ENCODE data around the gene ZC3H4.
A peak's percentile ranks its signal among the peaks of the same experiment; 100 is the strongest.
"Not testable (repeated sequence)": the region's sequence is repeated elsewhere in the genome, so short reads cannot be mapped to it uniquely, and the experiment has no call there.

ZC3H4 gene

GRCh38 chr19:47107202-47107952, 6.2 kb downstream of the ZC3H4 start:
- peak; percentile 52 for DNase-seq

GRCh38 chr19:47106821-47107201, 6.8 kb downstream of the ZC3H4 start:
- DNase-seq, result no peak

- no peak for DNase-seq
These were observed 7.7 kb downstream of the ZC3H4 start for GRCh38 chr19:47105874-47106273.

GRCh38 chr19:47104680-47105079, 8.9 kb downstream of the ZC3H4 start:
- no peak for DNase-seq

GRCh38 chr19:47102346-47103060, 11.1 kb downstream of the ZC3H4 start:
- no peak for DNase-seq

- DNase-seq, result not testable (repeated sequence)
These were observed 12.5 kb downstream of the ZC3H4 start for GRCh38 chr19:47101116-47101515.

GRCh38 chr19:47100290-47100689, 13.3 kb downstream of the ZC3H4 start:
- no peak for DNase-seq

GRCh38 chr19:47099576-47100050, 14.0 kb downstream of the ZC3H4 start:
- DNase-seq, result no peak

- DNase-seq, result no peak
These were observed 15.0 kb downstream of the ZC3H4 start for GRCh38 chr19:47098608-47099007.

- no peak for DNase-seq
These were observed 16.0 kb downstream of the ZC3H4 start for GRCh38 chr19:47097396-47098201.

- no peak for DNase-seq
These were observed 16.9 kb downstream of the ZC3H4 start for GRCh38 chr19:47096721-47097120.

- no peak for DNase-seq
These were observed 17.4 kb downstream of the ZC3H4 start for GRCh38 chr19:47096100-47096704.

GRCh38 chr19:47095476-47096099, 18.0 kb downstream of the ZC3H4 start:
- no peak for DNase-seq

- peak; percentile 44 for DNase-seq
These were observed 18.8 kb downstream of the ZC3H4 start for GRCh38 chr19:47094557-47095475.

- no peak for DNase-seq
These were observed 19.7 kb downstream of the ZC3H4 start for GRCh38 chr19:47093841-47094240.

GRCh38 chr19:47093254-47093653, 20.3 kb downstream of the ZC3H4 start:
- no peak for DNase-seq

GRCh38 chr19:47089767-47090350, 23.7 kb downstream of the ZC3H4 start:
- no peak for DNase-seq

GRCh38 chr19:47086280-47086679, 27.3 kb downstream of the ZC3H4 start:
- DNase-seq, result no peak

GRCh38 chr19:47084879-47085439, 28.6 kb downstream of the ZC3H4 start:
- no peak for DNase-seq

- DNase-seq, result no peak
These were observed 31.1 kb downstream of the ZC3H4 start for GRCh38 chr19:47082493-47082892.

- no peak for DNase-seq
These were observed 32.5 kb downstream of the ZC3H4 start for GRCh38 chr19:47081095-47081494.
